NOMO-1 treated with dmso at 0.1 percent for 144 hours (cell line): ENCODE data around the gene SAA2.
"Not testable (repeated sequence)": the region's sequence is repeated elsewhere in the genome, so short reads cannot be mapped to it uniquely, and the experiment has no call there.

ENCODE experiments used
- DNase-seq: peaks from one replicate; lab custom pipeline; 2025; ENCODE audit not compliant: unreplicated experiment; lab: John Stamatoyannopoulos, UW

SAA2 gene

DNA sequence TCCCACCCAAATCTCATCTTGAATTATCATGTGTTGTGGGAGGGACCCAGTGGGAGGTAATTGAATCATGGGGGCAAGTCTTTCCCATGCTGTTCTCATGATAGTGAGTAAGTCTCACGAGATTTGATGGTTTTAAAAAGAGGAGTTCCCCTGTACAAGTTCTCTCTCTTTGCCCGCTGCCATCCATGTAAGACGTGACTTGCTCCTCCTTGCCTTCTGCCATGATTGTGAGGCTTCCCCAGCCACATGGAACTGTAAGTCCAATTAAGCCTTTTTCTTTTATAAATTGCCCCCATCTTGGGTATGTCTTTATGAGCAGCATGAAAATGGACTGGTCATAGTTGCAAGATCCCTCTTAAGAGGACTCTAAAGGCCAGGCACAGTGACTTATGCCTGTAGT, 50.7 kb downstream of the SAA2 start:
- not testable (repeated sequence) for DNase-seq

DNA sequence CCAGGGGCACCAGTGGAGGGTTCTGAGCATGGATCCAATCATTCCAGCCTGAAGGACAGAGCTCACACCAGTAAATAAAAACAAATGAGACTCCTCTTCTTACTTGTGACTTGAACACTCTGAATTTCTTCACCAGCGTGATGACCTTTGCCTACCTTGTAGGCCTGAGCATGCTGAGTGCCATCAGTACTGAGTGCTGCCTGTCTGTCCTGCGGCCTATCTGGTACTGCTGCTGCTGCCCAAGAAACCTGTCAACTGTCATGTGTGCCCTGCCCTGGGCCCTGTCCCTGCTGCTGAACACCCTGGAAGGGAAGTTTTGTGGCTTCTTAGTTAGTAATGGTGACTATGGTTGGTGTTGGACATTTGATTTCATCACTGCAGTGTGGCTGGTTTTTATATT, 51.9 kb downstream of the SAA2 start:
- no peak for DNase-seq
